ENCODE data around the gene DDX17.
"Not testable (repeated sequence)": the region's sequence is repeated elsewhere in the genome, so short reads cannot be mapped to it uniquely, and the experiment has no call there.

Gene DDX17

GRCh38 chr22:38490915-38491314 is 15.2 kb downstream of the DDX17 start:
- no peak for DNase-seq

- no peak for DNase-seq
Observed at GRCh38 chr22:38490475-38490874, 15.6 kb downstream of the DDX17 start.

- DNase-seq, result no peak
Observed at GRCh38 chr22:38489561-38490145, 16.5 kb downstream of the DDX17 start.

GRCh38 chr22:38489142-38489541 is 17.0 kb downstream of the DDX17 start:
- DNase-seq, result no peak

- no peak for DNase-seq
Observed at GRCh38 chr22:38487946-38488345, 18.2 kb downstream of the DDX17 start.

GRCh38 chr22:38485783-38486182 is 20.3 kb downstream of the DDX17 start:
- DNase-seq, result no peak

- DNase-seq, result no peak
Observed at GRCh38 chr22:38484244-38484643, 21.9 kb downstream of the DDX17 start.

GRCh38 chr22:38482662-38483308 is 23.3 kb downstream of the DDX17 start:
- DNase-seq, result no peak

- no peak for DNase-seq
Observed at GRCh38 chr22:38481871-38482332, 24.2 kb downstream of the DDX17 start.

GRCh38 chr22:38481162-38481870 is 24.8 kb downstream of the DDX17 start:
- no peak for DNase-seq

GRCh38 chr22:38479096-38479837 is 26.8 kb downstream of the DDX17 start:
- no peak for DNase-seq

- no peak for DNase-seq
Observed at GRCh38 chr22:38477585-38477984, 28.5 kb downstream of the DDX17 start.

GRCh38 chr22:38474003-38474607 is 32.0 kb downstream of the DDX17 start:
- DNase-seq, result no peak

GRCh38 chr22:38471237-38471636 is 34.9 kb downstream of the DDX17 start:
- DNase-seq, result no peak

- not testable (repeated sequence) for DNase-seq
Observed at GRCh38 chr22:38470179-38470578, 35.9 kb downstream of the DDX17 start.

GRCh38 chr22:38469306-38469781 is 36.8 kb downstream of the DDX17 start:
- no peak for DNase-seq

- DNase-seq, result no peak
Observed at GRCh38 chr22:38468443-38469305, 37.4 kb downstream of the DDX17 start.

GRCh38 chr22:38467904-38468442 is 38.1 kb downstream of the DDX17 start, which contains the start of gene KDELR3:
KDELR3 (plus strand) TSS chr22:38468096; CDS start chr22:38468234, 138 bp downstream.
- peak; percentile 53 for DNase-seq

- no peak for DNase-seq
Observed at GRCh38 chr22:38467438-38467903, 38.6 kb downstream of the DDX17 start.

- DNase-seq, result no peak
Observed at GRCh38 chr22:38465673-38466490, 40.2 kb downstream of the DDX17 start.

Measured in stimulated activated CD4-positive, alpha-beta T cell treated with anti-CD3 and anti-CD28 coated beads, Interleukin-4, amount 100 ng/mL, for 24 hours (primary cell).